CD4-positive, alpha-beta T cell treated with Interferon gamma for 1 hour (primary cell): ENCODE measurements around the gene ACSL5.
A peak's percentile ranks its signal among the peaks of the same experiment; 100 is the strongest.
"Not testable (repeated sequence)": the region's sequence is repeated elsewhere in the genome, so short reads cannot be mapped to it uniquely, and the experiment has no call there.

Experiments
- DNase-seq: peaks from one replicate; pipeline ENCODE4 v3.0.0-alpha.2; 2020

Gene ACSL5

DNA sequence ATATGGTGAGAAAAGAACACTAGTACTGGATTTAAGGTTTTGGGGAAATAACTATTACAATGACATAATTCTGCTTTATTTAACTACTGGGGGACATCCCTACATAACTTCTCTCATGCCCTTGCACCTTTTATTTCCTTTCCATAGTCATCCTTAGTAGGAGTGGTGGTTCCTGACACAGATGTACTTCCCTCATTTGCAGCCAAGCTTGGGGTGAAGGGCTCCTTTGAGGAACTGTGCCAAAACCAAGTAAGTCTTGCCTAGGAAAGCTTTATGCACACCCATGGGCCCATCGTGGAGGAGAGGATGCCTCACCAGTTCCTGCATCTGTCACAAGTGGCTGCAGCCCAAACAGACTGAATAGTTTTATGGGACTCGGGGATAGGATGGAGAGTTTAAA is 52.2 kb downstream of the ACSL5 start:
- no peak for DNase-seq

GRCh38 chr10:112429147-112429546 is 55.2 kb downstream of the ACSL5 start:
- DNase-seq: no peak

GRCh38 chr10:112429654-112430230 is 55.8 kb downstream of the ACSL5 start:
- DNase-seq: no peak

DNA sequence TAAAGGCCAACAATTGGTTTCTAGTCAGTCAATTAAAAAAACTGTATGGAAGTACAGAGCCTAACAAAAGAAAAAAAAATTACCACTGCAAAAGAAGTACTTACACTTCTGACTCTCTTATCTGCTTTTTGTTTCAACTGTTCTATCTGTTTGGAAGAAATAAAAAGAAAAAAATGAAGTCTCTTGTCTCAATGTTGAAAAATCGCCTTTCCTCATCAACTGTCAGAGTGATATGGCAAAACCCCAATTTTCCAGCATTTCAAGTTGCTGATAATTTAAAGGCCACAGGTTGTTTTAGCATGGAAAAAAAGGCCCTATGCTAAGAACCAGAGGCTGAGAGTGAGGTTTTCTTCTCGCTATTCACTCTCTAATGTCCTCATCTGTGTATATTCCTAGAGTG is 59.2 kb downstream of the ACSL5 start:
- no peak for DNase-seq

- DNase-seq: no peak
Observed at GRCh38 chr10:112434988-112435619, 61.2 kb downstream of the ACSL5 start.

- no peak for DNase-seq
Observed at GRCh38 chr10:112438356-112438755, 64.4 kb downstream of the ACSL5 start.

DNA sequence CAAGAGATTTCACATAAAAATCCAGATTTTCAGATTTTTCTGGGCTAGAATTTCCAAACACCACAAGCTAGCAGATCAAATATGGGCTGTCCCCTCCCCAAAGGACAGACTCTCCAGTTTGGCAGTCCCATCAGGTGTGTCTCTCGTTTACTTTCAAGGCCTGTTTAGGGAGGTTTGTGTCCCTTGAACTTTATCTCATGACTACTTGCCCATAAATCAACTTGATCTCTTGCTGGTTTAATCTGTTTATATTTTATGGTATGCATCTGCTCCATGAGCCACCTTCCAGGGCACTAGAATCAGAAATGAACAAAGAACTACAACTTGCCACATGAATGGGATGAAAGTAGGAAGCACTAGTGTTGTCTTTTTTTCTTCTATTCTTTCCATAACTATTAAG is 67.6 kb downstream of the ACSL5 start:
- DNase-seq: no peak

- DNase-seq: no peak
Observed at GRCh38 chr10:112442063-112442462, 68.1 kb downstream of the ACSL5 start.

DNA sequence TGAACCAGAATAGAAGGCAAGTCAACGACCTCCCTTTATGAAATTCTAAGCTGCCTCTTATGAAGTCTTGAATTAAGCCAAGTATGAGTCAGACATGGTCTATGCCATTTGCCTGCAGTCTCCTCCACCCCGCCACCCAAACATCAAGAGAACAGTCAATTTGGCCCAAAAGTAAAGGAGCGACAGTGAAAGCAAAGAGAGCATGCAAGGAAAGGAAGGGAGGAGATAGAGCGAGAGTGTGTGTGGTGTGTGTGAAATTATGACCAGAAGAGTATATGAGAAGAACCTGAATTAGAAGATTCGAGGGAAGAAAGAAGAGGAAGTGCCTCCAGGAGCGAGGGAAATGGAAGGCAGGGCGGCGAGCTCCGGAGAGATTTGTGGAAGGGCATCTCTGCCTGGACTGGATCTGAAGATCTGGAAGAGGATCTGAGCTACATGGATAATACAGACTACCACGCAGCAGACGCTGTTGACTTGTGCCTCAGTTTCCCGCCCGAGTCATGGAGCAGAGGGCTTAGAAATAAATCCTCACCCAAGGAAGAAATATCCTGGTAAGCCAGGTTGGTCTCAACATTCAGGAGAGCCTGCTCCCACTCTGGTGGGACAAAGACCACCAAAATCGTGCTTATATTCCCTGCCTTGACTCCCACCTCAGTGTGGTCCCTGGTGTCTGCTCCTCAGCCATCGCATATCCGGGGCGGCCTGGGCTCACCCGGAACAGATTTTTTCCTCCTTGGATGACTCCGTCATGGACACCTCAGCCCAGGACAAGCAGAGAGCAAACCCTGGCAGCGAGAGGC is 72.3 kb downstream of the ACSL5 start:
- DNase-seq: no peak

DNA sequence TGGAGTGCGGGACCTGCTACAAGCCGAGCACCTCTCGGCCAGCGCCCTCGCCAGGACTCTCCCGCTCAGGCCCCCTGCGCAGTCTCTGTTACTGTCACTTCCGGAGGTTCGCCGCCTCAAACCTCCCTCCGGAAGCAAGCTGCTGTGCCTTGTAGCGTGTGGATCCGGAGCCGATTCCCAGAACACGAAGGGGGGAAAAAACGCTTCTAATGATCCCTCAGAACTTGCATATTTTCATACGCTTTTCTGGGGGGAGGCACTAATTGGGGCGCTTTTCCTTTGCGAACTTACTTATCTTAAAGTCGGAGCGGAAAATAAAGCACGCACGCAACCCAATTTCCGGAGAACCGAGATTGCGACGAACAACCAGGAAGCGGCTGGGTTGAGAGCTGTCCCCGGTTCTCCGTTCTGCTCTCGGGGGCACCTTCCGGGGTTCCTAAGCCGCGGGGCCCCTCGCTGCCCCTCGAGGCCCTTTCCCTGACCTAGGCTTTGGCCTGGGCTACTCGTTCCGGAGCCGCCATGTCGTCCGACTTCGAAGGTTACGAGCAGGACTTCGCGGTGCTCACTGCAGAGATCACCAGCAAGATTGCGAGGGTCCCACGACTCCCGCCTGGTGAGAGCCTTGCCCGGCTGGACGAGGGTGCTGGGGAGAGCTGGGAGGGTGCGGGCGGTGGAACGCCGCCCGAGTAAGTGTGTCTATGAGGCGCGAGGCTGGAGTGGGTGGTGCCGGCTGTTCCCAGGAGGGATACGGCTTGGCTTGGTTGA is 73.1 kb downstream of the ACSL5 start, which contains the start of the genes VTI1A and ZDHHC6:
TSS of gene VTI1A (plus strand) at position 361 of the 765 bp plus-strand sequence. CDS start at position 520, 159 bp downstream.
TSS of gene ZDHHC6 (minus strand) at position 60 of the 765 bp plus-strand sequence. CDS start 1,478 bp downstream, outside the sequence.
- peak; percentile 79 for DNase-seq

DNA sequence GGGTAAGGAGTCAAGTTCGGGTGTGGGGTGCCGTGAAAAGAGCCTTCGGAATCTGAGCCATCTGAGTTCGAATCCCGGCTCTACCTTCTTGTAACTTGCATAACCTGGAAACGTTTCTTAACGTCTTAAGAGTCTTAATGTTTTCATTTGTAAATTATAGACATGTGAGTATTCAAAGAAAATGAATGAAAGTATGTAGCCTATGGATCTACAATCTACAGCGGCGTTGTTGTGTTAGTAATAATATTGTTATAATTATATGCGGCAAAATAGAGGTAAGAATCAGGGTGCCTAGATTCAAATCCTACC is 73.7 kb downstream of the ACSL5 start:
- no peak for DNase-seq

GRCh38 chr10:112448888-112449287 is 75.0 kb downstream of the ACSL5 start:
- DNase-seq: no peak

GRCh38 chr10:112454910-112455779 is 81.2 kb downstream of the ACSL5 start:
- no peak for DNase-seq

- no peak for DNase-seq
Observed at GRCh38 chr10:112456533-112456932, 82.6 kb downstream of the ACSL5 start.

GRCh38 chr10:112460366-112460765 is 86.5 kb downstream of the ACSL5 start:
- no peak for DNase-seq

DNA sequence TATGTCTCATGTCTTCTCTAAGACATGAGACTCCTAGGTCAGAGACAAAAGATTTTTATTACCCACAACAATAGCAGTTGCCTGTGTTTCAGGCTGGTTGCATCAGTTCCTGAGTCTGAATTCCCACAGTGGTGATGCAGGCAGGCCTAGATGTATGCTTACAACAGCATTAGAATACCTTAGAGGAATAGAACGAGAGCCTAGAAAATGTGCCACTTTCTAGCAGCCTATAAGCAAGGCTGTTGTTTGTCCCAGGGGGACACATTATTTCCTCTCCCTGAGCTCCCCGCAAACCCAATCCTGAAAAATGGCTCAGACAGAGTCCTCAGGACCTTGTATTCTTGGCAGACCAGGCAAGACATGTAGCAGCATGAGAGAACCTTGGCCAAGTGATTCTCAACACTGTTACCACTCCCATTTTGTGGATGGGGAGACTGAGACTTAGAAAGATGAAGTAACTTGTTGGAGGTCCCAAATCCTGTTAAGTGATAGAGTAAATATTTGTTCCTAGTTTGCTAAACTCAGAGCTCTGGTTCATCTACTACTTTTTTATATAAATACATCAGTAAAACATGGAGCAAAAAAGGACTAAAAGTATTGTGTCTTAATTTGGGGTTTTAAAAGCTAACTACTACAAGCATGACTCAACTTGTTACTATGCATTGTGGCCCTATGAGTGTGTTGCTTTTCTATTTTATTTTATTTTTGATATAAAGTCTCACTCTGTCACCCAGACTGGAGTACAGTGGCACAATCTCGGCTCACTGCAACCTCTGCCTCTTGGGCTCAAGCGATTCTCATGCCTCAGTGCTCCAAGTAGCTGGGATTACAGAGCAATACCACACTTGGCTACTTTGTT is 87.3 kb downstream of the ACSL5 start:
- no peak for DNase-seq

GRCh38 chr10:112464074-112464473 is 90.2 kb downstream of the ACSL5 start:
- not testable (repeated sequence) for DNase-seq

DNA sequence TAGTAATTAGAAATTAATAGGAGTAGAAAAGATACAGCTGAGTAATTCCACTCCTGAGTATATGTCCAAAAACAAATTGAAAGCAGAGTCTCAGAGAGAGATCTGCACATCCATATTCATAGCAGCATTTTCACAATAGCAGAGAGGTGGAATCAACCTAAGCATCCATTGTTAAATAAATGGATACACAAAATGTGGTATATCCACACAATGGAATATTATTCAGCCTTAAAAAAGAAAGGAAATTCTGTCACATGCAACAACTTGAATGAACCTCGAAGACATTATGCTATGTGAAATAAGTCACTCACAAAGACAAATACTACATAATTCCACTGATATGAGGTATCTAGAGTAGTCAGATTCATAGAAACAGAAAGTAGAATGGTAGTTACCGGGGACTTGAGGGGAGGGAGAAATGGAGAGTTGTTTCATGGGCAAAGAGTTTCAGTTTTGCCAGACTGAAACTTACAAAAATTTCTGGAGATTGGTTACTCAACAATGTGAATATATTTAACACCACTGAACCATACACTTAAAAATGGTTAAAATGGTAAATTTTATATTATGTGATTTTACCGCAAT is 91.5 kb downstream of the ACSL5 start:
- DNase-seq: no peak

- DNase-seq: no peak
Observed at GRCh38 chr10:112466802-112467201, 92.9 kb downstream of the ACSL5 start.

DNA sequence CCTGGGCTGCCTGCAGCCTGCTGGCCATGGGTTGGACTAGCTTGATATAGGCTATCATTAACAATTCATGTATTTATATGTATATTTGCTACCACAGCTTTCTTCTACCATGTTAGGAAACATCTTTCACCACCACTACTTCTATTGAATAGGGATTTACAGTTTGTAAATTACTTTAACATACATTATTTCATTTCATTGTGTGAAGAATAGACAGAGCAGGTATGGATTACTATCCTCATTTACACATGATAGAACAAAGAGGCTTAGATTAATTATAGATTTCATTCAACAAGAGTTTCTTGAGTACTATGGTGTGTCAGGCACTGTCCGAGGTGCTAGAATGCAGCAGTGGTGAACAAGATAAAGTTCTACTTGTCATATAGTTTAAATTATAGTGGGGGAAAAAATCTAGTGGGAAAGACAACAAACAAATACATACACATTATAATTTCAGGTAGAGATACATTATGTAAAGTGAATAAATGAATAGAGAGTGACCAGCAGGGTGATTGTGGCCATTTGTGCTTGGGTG is 93.7 kb downstream of the ACSL5 start:
- DNase-seq: no peak
